ENCODE data around the gene SPATA2L. TPM values are rescaled to one million over a fixed set of nuclear protein-coding genes. Genes with fewer than 3 reads are reported as not detected.

Gene SPATA2L
- total RNA-seq, 1 donor from 2014 or later: 7.0 TPM

DNA sequence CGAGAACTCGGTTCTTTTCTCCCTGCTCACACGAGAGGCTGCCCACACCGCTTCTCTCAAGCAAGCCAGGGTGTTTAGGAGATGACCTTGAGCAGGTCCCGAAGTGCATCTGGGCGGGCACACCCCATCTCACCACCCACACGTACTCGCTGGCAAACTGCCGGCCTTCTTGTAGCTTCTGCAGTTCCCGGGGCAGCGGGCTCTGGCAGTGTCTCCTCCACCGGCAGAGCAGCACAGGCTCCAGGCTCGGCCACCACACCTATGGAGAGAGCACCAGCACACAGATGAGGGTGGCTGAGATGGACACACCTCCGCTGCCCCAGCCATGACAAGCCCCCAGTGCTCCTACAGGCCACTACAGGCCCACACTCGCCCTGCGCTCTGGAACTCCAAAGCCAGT is 43.3 kb upstream of the SPATA2L start:
- ATAC-seq (ENCODE audit: low read depth): no peak

DNA sequence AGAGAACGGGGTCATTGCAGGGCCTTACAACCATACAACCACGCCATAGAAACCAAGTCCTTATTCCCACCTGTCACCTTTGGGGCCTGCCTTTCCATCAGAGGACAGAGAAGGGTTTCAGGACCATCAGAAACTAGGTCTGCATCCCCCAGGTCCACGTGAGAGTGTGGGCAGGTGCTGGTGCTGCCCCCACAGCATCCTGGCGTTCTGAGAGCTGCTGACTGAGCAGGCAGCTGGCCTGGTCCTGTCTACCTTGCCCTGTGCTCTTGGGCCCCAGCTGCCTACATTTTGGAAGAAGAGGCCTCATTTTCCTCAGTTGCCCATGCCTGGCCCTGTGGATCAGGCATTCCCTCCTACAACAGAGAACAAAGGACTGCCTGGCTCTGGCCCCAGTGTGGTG is 41.4 kb upstream of the SPATA2L start:
- intact Hi-C loops (cut with micrococcal nuclease): no loop called here
- H3K27me3 Mint-ChIP-seq: no peaks in the 10 kb centered on the region
- peak overlapping the region; percentile 39 for H3K27ac Mint-ChIP-seq
- CTCF ChIA-PET: no interaction called here
- ATAC-seq (ENCODE audit: low read depth) (no peak), DNase-seq (no peak)
- POLR2A ChIA-PET: interaction anchor here (0.6 to 0.7 kb wide), 2 partner anchors 25 to 73 kb away, joined by 4 to 6 read pairs; partner anchors contain the start of gene FANCA
- H3K9me3 Mint-ChIP-seq: no peaks in the 10 kb centered on the region
- H3K4me1 Mint-ChIP-seq: peaks cover 5% of the 10 kb centered on the region
- H3K36me3 Mint-ChIP-seq (ENCODE audit: low read depth): peaks cover 70% of the 10 kb centered on the region
- no peak for TF ChIP-seq CTCF (IDR thresholded peaks at IDR 0.05)
- no peak overlapping the region for H3K4me3 Mint-ChIP-seq

More for the DNA sequence above, 43.3 kb upstream of the SPATA2L start:
- no peak for DNase-seq
- H3K9me3 Mint-ChIP-seq: no peaks in the 10 kb centered on the region
- intact Hi-C loops (cut with micrococcal nuclease): no loop called here
- TF ChIP-seq CTCF (IDR thresholded peaks at IDR 0.05): no peak
- peaks cover 68% of the 10 kb centered on the region for H3K36me3 Mint-ChIP-seq (ENCODE audit: low read depth)
- H3K27me3 Mint-ChIP-seq: no peaks in the 10 kb centered on the region
- H3K4me3 Mint-ChIP-seq: no peak overlapping the region
- POLR2A ChIA-PET: no interaction called here
- no peak overlapping the region for H3K27ac Mint-ChIP-seq
- peaks cover 10% of the 10 kb centered on the region for H3K4me1 Mint-ChIP-seq
- CTCF ChIA-PET: no interaction called here

- POLR2A ChIA-PET: interaction anchor here (1.3 kb wide), 1 partner anchor 21 kb away, joined by 4 read pairs; no protein-coding TSS in a partner anchor
- Mint-ChIP-seq H3K27ac (peak overlapping the region; percentile 30), H3K9me3 (no peaks in the 10 kb centered on the region), H3K4me3 (no peak overlapping the region), H3K27me3 (no peaks in the 10 kb centered on the region), H3K36me3 (ENCODE audit: low read depth) (peaks cover 74% of the 10 kb centered on the region), H3K4me1 (peaks cover 10% of the 10 kb centered on the region)
- no peak for TF ChIP-seq CTCF (IDR thresholded peaks at IDR 0.05)
- DNase-seq: no peak
- intact Hi-C loops (cut with micrococcal nuclease): no loop called here
- CTCF ChIA-PET: interaction anchor here (1.5 to 1.9 kb wide), 2 partner anchors 35 to 52 kb away, joined by 4 to 6 read pairs; no protein-coding TSS in a partner anchor
- peak; percentile 62 for ATAC-seq (ENCODE audit: low read depth)
Measured at GRCh38 chr16:89741342-89742014, 40.0 kb upstream of the SPATA2L start.

DNA sequence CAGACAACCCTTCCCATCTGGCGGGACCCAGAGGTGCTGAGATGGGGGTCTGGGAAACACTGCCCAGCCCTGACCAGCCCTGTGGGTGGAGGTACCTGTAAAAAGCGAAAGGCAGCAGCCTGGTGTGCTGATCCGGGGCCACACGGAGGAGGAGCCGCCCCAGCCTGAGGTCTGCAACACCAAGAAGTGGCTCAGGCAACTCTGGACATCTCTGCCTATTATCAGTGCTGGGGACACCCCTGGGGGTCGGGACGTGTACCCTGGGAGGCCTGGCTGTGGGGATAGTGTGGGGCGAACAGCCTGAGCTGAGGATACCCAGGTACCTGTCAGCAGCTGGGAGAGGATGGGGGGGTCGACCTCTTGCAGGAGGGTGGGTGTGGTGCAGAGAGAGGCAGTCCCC is 37.9 kb upstream of the SPATA2L start:
- ATAC-seq (ENCODE audit: low read depth): no peak
- H3K9me3 Mint-ChIP-seq: no peaks in the 10 kb centered on the region
- no peak for TF ChIP-seq CTCF (IDR thresholded peaks at IDR 0.05)
- no peak overlapping the region for H3K27ac Mint-ChIP-seq
- H3K4me1 Mint-ChIP-seq: peaks cover 10% of the 10 kb centered on the region
- intact Hi-C loops (cut with micrococcal nuclease): no loop called here
- no peak for DNase-seq
- POLR2A ChIA-PET: interaction anchor here (2.4 kb wide), 1 partner anchor 15 kb away, joined by 6 read pairs; no protein-coding TSS in a partner anchor
- peaks cover 84% of the 10 kb centered on the region for H3K36me3 Mint-ChIP-seq (ENCODE audit: low read depth)
- no peak overlapping the region for H3K4me3 Mint-ChIP-seq
- CTCF ChIA-PET: no interaction called here
- H3K27me3 Mint-ChIP-seq: no peaks in the 10 kb centered on the region

- no peak for TF ChIP-seq CTCF (IDR thresholded peaks at IDR 0.05)
- Mint-ChIP-seq H3K9me3 (no peaks in the 10 kb centered on the region), H3K36me3 (ENCODE audit: low read depth) (peaks cover 84% of the 10 kb centered on the region), H3K4me3 (no peak overlapping the region), H3K27ac (no peak overlapping the region), H3K4me1 (peaks cover 10% of the 10 kb centered on the region), H3K27me3 (no peaks in the 10 kb centered on the region)
- ChIA-PET CTCF (no interaction called here), POLR2A (interaction anchor here (2.4 kb wide), 1 partner anchor 14 kb away, joined by 6 read pairs; no protein-coding TSS in a partner anchor)
- no peak for DNase-seq
- ATAC-seq (ENCODE audit: low read depth): no peak
- intact Hi-C loops (cut with micrococcal nuclease): no loop called here
Measured at GRCh38 chr16:89738538-89739317, 37.2 kb upstream of the SPATA2L start.

Data from activated B cell treated with CpG ODN at 0.5 μM for 24 hours (primary cell).